GM12801 (cell line): ENCODE data around the gene GRM4.

Experiments used
- TF ChIP-seq, protein P1 (sequence below): IDR thresholded peaks from one replicate; pipeline ENCODE4 v1.5.1; 2011; ENCODE audit warnings: control low read depth; ENCODE audit not compliant: insufficient read length; ENCODE audit errors: extremely low read depth

The GRM4 gene

DNA sequence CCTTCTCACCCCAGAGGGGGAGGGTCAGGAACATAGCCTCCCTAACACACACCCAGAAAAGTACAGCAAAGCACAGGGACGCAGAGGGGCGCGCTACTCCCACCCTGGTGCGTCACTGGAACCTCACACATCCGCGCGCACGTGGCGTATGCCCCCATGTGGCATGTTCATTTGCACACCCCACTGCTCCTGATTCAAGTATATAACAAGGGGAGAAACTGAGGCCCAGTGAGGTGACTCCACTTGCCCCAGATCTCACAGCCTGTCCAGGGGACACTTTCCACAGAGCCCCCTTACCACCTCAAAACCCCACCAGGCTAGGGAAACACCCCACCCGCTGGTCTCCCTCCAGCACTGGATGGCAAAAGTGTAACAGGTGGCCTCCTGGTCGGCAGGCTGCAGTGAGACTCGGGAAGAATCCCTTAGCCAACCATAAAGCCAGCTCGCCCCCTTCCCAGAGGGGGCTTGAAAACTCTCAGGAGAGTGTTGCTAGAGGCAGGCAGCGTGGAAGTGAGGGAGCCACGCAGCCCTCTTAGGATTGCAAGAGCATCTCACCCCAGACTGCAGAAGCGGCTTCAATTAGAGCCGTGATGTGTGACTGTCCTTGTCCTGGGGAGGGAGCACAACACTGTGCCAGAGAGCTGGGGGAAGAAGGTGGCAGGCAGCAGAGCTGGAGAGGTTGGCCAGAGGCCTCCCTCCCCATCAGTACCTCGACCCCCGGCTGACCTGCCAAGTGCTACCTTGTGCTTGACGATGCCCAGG, at the start of gene GRM4:
GRM4 (minus strand) TSS at position 67 of the 762 bp plus-strand sequence. CDS start 12,591 bp downstream, outside the sequence.
- TF ChIP-seq, protein P1, sequence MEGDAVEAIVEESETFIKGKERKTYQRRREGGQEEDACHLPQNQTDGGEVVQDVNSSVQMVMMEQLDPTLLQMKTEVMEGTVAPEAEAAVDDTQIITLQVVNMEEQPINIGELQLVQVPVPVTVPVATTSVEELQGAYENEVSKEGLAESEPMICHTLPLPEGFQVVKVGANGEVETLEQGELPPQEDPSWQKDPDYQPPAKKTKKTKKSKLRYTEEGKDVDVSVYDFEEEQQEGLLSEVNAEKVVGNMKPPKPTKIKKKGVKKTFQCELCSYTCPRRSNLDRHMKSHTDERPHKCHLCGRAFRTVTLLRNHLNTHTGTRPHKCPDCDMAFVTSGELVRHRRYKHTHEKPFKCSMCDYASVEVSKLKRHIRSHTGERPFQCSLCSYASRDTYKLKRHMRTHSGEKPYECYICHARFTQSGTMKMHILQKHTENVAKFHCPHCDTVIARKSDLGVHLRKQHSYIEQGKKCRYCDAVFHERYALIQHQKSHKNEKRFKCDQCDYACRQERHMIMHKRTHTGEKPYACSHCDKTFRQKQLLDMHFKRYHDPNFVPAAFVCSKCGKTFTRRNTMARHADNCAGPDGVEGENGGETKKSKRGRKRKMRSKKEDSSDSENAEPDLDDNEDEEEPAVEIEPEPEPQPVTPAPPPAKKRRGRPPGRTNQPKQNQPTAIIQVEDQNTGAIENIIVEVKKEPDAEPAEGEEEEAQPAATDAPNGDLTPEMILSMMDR: no peak

DNA sequence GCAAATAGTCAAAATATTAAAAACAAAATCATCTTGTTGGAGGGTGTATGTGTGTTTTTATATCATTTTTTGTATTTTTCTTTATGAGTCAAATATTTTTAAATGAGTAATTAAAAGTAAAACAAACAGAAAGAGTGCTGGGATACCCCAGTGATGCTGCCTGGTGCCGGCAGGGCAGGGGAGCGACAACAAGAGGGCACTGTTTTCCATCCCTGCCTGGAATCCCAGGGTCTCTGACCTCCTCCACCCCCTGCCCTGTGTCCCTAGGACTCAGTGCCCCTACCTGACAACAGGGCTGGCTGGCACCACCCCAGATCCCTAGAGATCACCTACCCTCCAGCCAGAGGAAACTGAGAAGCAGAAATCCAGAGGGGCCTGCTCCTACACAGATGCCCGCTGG, 48.9 kb upstream of the GRM4 start:
- TF ChIP-seq, protein P1: no peak

DNA sequence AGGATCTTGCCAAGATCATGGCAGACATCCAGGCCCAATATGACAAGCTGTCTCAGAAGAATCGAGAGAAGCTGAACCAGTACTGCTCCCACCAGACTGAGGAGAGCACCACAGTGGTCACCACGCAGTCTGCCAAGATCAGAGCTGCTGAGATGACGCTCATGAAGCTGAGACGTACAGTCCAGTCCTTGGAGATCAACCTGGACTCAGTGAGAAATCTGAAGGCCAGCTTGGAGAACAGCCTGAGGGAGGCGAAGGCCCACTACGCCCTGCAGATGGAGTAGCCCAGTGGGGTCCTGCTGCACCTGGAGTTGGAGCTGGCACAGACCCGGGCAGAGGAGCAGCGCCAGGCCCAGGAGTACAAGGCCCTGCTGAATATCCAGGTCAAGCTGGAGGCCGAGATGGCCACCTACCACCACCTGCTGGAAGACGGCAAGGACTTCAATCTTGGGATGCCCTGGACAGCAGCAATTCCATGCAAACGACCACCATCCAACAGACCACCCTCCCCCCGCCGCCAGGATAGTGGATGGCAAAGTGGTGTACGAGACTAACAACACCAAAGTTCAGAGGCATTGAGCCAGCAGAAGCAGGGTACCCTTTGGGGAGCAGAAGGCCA, 44.7 kb upstream of the GRM4 start:
- TF ChIP-seq, protein P1: no peak

DNA sequence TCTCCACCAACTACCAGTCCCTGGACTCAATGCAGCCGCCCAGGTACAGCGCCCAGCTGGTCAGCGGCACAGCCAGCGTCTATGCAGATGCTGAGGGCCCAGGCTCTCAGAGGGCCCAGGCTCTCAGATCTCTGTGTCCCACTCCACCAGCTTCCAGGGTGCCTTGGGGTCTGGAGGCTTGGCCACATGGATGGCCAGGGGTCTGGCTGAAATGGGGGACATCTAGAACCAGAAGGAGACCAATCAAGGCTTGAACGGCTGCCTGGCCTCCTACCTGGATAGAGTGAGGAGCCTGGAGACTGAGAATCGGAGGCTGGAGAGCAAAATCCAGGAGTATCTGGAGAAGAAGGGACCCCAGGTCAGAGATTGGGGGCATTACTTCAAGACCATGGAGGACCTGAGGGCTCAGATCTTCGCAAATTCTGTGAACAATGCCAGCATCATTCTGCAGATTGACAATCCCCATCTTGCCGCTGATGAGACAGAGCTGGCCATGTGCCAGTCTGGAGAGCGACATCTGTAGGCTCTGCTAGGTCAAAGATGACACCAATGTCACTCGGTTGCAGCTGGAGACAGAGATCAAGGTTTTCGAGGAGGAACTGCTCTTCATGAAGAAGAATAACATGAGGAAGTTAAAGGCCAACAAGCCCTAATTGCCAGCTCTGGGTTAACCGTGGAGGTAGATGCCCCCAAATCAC, 44.1 kb upstream of the GRM4 start:
- TF ChIP-seq, protein P1: no peak

DNA sequence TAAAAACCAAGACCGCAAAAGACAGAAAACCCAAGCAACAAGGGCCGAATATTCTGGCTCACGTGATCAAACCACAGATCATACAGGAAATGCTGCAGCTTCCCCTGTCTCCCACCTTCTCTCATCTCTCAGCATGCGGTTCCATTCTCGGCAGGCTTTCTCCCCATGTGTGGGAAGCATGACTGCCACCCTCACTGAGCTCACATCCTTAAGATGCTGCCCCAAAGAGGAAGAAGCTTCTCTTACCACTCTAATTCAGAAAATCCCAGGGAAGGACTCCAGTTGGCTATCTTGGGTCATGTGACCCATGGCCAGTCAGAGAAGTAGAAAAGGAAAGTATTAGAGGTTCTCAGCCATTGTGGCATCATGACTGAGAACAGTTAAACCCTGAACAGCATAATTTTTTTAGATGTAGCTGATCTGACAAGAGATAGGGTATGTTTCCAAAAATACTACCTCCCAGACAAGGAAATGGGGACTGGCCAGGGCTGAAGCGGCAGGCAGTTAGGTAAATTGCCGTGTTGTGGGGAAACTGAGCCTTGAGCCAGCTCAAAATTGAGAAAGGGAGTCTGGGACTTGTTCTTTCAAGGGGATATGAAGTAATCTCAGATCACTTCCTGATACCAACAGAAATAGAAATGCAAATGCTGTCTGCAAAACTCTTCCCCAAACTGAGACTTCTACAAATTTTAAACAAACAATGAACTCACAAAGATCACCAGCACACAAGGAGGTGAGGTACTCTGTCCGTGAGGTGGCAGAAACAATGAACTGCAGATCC, 37.1 kb upstream of the GRM4 start:
- TF ChIP-seq, protein P1: no peak

DNA sequence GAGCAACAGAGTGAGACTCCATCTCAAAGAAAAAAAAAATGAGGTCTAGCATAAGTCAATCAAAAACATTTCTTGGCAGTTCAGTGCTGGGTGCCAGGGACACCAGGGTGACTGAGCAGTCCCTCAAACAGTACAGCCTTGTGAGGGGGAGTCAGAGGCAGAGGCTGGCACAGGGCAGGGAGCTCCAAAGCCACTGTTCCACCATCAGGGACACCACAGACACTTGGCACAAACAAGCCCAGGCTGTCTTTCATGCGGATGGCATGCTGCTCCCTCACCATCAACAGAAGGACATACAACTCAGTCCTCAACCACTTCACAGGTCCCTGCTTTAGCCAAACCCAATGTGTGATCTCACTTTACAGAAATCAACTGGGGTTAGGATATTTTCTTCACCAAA, 36.0 kb upstream of the GRM4 start:
- TF ChIP-seq, protein P1: no peak
